ENCODE data around the gene ALG8.

- TF ChIP-seq, protein P1, sequence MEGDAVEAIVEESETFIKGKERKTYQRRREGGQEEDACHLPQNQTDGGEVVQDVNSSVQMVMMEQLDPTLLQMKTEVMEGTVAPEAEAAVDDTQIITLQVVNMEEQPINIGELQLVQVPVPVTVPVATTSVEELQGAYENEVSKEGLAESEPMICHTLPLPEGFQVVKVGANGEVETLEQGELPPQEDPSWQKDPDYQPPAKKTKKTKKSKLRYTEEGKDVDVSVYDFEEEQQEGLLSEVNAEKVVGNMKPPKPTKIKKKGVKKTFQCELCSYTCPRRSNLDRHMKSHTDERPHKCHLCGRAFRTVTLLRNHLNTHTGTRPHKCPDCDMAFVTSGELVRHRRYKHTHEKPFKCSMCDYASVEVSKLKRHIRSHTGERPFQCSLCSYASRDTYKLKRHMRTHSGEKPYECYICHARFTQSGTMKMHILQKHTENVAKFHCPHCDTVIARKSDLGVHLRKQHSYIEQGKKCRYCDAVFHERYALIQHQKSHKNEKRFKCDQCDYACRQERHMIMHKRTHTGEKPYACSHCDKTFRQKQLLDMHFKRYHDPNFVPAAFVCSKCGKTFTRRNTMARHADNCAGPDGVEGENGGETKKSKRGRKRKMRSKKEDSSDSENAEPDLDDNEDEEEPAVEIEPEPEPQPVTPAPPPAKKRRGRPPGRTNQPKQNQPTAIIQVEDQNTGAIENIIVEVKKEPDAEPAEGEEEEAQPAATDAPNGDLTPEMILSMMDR (IDR thresholded peaks at IDR 0.05): no peak
- TF ChIP-seq EP300 (IDR thresholded peaks at IDR 0.05) (no peak), POLR2A (IDR thresholded peaks at IDR 0.05) (no peak)
These were observed 568 bp downstream of the ALG8 start for GRCh38 chr11:78138694-78139421.

All from tibial nerve (tissue), 4 donors.